ENCODE data around the gene CTNNA2. TPM values are rescaled to one million over a fixed set of nuclear protein-coding genes. Genes with fewer than 3 reads are reported as not detected.

Gene CTNNA2
- total RNA-seq, 1 donor from 2014 or later, result not detected

GRCh38 chr2:79993144-79993543 lies 480.3 kb downstream of the CTNNA2 start:
- intact Hi-C loops (cut with DNase I), result no loop called here
- no peaks in the 10 kb centered on the region for H3K36me3 ChIP-seq
- H3K27me3 ChIP-seq, result no peaks in the 10 kb centered on the region
- H3K4me3 ChIP-seq, result no peak overlapping the region
- ATAC-seq, result no peak
- no peak for DNase-seq
- no peak for TF ChIP-seq CTCF (IDR thresholded peaks at IDR 0.05)
- H3K9me3 ChIP-seq, result no peaks in the 10 kb centered on the region
- no peak overlapping the region for H3K27ac ChIP-seq
- H3K4me1 ChIP-seq, result no peaks in the 10 kb centered on the region

GRCh38 chr2:79994161-79994560 lies 481.3 kb downstream of the CTNNA2 start:
- TF ChIP-seq CTCF (IDR thresholded peaks at IDR 0.05), result no peak
- Histone ChIP-seq H3K9me3 (no peaks in the 10 kb centered on the region), H3K36me3 (no peaks in the 10 kb centered on the region), H3K4me1 (no peaks in the 10 kb centered on the region), H3K27ac (no peak overlapping the region), H3K4me3 (no peak overlapping the region), H3K27me3 (no peaks in the 10 kb centered on the region)
- DNase-seq, result no peak
- peak; percentile 66 for ATAC-seq
- intact Hi-C loops (cut with DNase I), result no loop called here

GRCh38 chr2:79994965-79995364 lies 482.1 kb downstream of the CTNNA2 start:
- Histone ChIP-seq H3K36me3 (no peaks in the 10 kb centered on the region), H3K27me3 (no peaks in the 10 kb centered on the region), H3K9me3 (no peaks in the 10 kb centered on the region), H3K27ac (no peak overlapping the region), H3K4me3 (no peak overlapping the region), H3K4me1 (no peaks in the 10 kb centered on the region)
- intact Hi-C loops (cut with DNase I), result no loop called here
- ATAC-seq (no peak), DNase-seq (no peak)
- no peak for TF ChIP-seq CTCF (IDR thresholded peaks at IDR 0.05)

GRCh38 chr2:79996709-79997108 lies 483.9 kb downstream of the CTNNA2 start:
- ATAC-seq (no peak), DNase-seq (no peak)
- no peak for TF ChIP-seq CTCF (IDR thresholded peaks at IDR 0.05)
- Histone ChIP-seq H3K9me3 (no peaks in the 10 kb centered on the region), H3K4me1 (no peaks in the 10 kb centered on the region), H3K27ac (no peak overlapping the region), H3K27me3 (no peaks in the 10 kb centered on the region), H3K4me3 (no peak overlapping the region), H3K36me3 (no peaks in the 10 kb centered on the region)
- intact Hi-C loops (cut with DNase I), result no loop called here

- H3K27me3 ChIP-seq, result no peaks in the 10 kb centered on the region
- DNase-seq (no peak), ATAC-seq (no peak)
- no peak overlapping the region for H3K27ac ChIP-seq
- TF ChIP-seq CTCF (IDR thresholded peaks at IDR 0.05), result no peak
- H3K4me1 ChIP-seq, result no peaks in the 10 kb centered on the region
- no peak overlapping the region for H3K4me3 ChIP-seq
- intact Hi-C loops (cut with DNase I), result no loop called here
- no peaks in the 10 kb centered on the region for H3K36me3 ChIP-seq
- H3K9me3 ChIP-seq, result no peaks in the 10 kb centered on the region
Measured at GRCh38 chr2:80001701-80002101, 488.9 kb downstream of the CTNNA2 start.

- no peak for TF ChIP-seq CTCF (IDR thresholded peaks at IDR 0.05)
- no peak overlapping the region for H3K27ac ChIP-seq
- H3K27me3 ChIP-seq, result no peaks in the 10 kb centered on the region
- intact Hi-C loops (cut with DNase I), result no loop called here
- H3K4me1 ChIP-seq, result no peaks in the 10 kb centered on the region
- ATAC-seq (no peak), DNase-seq (no peak)
- H3K9me3 ChIP-seq, result no peaks in the 10 kb centered on the region
- no peaks in the 10 kb centered on the region for H3K36me3 ChIP-seq
- H3K4me3 ChIP-seq, result no peak overlapping the region
Measured at GRCh38 chr2:80002112-80002511, 489.3 kb downstream of the CTNNA2 start.

All from upper lobe of right lung (tissue), 1 donor.